Upper lobe of left lung (tissue), 6 donors: ENCODE data around the gene MAU2. TPM values are rescaled to one million over a fixed set of nuclear protein-coding genes. Genes with fewer than 3 reads are reported as not detected.

Source experiments
- ATAC-seq, 2 donors: fragments of 200-7000 bp; cut with Tn5 transposase; one replicate each; pipeline ENCODE4 v1.9.1; 2022; ENCODE audit warnings: mild to moderate bottlenecking in 2 of 2, moderate library complexity in 2 of 2; ENCODE audit not compliant: low FRiP score in 2 of 2
- DNase-seq, 2 donors: peaks; one replicate each; pipeline ENCODE4 v3.0.0-alpha.2; 2019 to 2020
- H3K27ac ChIP-seq, 4 donors: fragments of 200-600 bp; sonication (generic); one replicate each; pipeline ENCODE4 v1.5.1; 2016 to 2019
- H3K27me3 ChIP-seq, 4 donors: fragments of 200-600 bp; sonication (generic); one replicate each; pipeline ENCODE4 v1.5.1; 2017 to 2019
- H3K36me3 ChIP-seq, 4 donors: fragments of 200-600 bp; sonication (generic); one replicate each; pipeline ENCODE4 v1.5.1; 2016 to 2019
- H3K4me1 ChIP-seq, 4 donors: fragments of 200-600 bp; sonication (generic); one replicate each; pipeline ENCODE4 v1.5.1; 2018 to 2019
- H3K4me3 ChIP-seq, 4 donors: fragments of 200-600 bp; sonication (generic); one replicate each; pipeline ENCODE4 v1.5.1; 2017 to 2019; ENCODE audit warnings: mild to moderate bottlenecking in 2 of 4, moderate library complexity in 1 of 4
- H3K9me3 ChIP-seq, 4 donors: fragments of 200-600 bp; sonication (generic); one replicate each; pipeline ENCODE4 v1.5.1; 2018 to 2019
- EP300 ChIP-seq, 4 donors: sonication (generic); formaldehyde crosslinking; IDR thresholded peaks; one replicate each; pipeline ENCODE4 v1.5.1; 2017; ENCODE audit warnings: antibody characterized with exemption in 4 of 4, control low read depth in 2 of 4
- POLR2A ChIP-seq, 4 donors: fragments of 450-650 bp; IDR thresholded peaks; one replicate each; pipeline ENCODE4 v1.5.1; 2016 to 2017; ENCODE audit warnings: antibody characterized with exemption in 4 of 4, mild to moderate bottlenecking in 2 of 4
- POLR2AphosphoS5 ChIP-seq, 2 donors: sonication (generic); formaldehyde crosslinking; IDR thresholded peaks; one replicate each; pipeline ENCODE4 v1.5.1; 2017; ENCODE audit warnings: antibody characterized with exemption in 2 of 2
- WGBS, 2 donors: methylation state at CpG; one replicate each; pipeline ENCODE4 v1.1.5; 2017 to 2018; 5-methylcytosine and 5-hydroxymethylcytosine counted together
- total RNA-seq, 6 donors: library from RNA; depleted of rRNA in 4 of 6; stranded (reverse); fragments of >200 nt in 4 of 6; gene quantifications; one replicate each; pipeline versions ENCODE4 v1.1.0 to v1.2.1, GENCODE V29; 2016 to 2021
- TF ChIP-seq, protein P1 (sequence below), 6 experiments: fragments of 450-650 bp in 4 of 6; fragments of 200-600 bp in 2 of 6; sonication (generic) in 2 of 6; IDR thresholded peaks; one replicate each; pipeline ENCODE4 v1.5.1; 2016 to 2019; ENCODE audit warnings: antibody characterized with exemption in 6 of 6
- donor health status: DM: no; HTN: no; CAD: no; lungs with moderate emphysema.
- donor health status: DM: no; HTN: yes; CAD: no; lungs with severe emphysema.

Gene MAU2
- total RNA-seq, 6 donors from 2014 or later, result 42.3 to 166 (median 64.2) TPM

GRCh38 chr19:19280561-19280960, 40.1 kb upstream of the MAU2 start:
- Histone ChIP-seq H3K9me3 (no peaks in the 10 kb centered on the region), H3K4me3 (no peak overlapping the region), H3K36me3 (peaks cover 6 to 93% (median 82%) of the 10 kb centered on the region in 4 donors), H3K27me3 (no peaks in the 10 kb centered on the region), H3K4me1 (no peaks in the 10 kb centered on the region), H3K27ac (no peak overlapping the region)
- DNase-seq, result no peak
- no peak for ATAC-seq
- TF ChIP-seq POLR2AphosphoS5 (IDR thresholded peaks at IDR 0.05), result no peak
- TF ChIP-seq, protein P1, sequence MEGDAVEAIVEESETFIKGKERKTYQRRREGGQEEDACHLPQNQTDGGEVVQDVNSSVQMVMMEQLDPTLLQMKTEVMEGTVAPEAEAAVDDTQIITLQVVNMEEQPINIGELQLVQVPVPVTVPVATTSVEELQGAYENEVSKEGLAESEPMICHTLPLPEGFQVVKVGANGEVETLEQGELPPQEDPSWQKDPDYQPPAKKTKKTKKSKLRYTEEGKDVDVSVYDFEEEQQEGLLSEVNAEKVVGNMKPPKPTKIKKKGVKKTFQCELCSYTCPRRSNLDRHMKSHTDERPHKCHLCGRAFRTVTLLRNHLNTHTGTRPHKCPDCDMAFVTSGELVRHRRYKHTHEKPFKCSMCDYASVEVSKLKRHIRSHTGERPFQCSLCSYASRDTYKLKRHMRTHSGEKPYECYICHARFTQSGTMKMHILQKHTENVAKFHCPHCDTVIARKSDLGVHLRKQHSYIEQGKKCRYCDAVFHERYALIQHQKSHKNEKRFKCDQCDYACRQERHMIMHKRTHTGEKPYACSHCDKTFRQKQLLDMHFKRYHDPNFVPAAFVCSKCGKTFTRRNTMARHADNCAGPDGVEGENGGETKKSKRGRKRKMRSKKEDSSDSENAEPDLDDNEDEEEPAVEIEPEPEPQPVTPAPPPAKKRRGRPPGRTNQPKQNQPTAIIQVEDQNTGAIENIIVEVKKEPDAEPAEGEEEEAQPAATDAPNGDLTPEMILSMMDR (IDR thresholded peaks at IDR 0.05), result no peak
- TF ChIP-seq EP300 (IDR thresholded peaks at IDR 0.05), result no peak
- no peak for TF ChIP-seq POLR2A (IDR thresholded peaks at IDR 0.05)
- WGBS, 2 donors, result 86 to 95% methylated on average over 13 to 16 of the region's 16 CpGs

GRCh38 chr19:19285686-19286085, 34.9 kb upstream of the MAU2 start:
- Histone ChIP-seq H3K4me1 (no peaks in the 10 kb centered on the region), H3K36me3 (peaks cover 0 to 90% (median 68%) of the 10 kb centered on the region in 4 donors), H3K4me3 (no peak overlapping the region), H3K9me3 (no peaks in the 10 kb centered on the region), H3K27me3 (no peaks in the 10 kb centered on the region), H3K27ac (no peak overlapping the region)
- DNase-seq, result no peak
- 94 to 96% methylated on average over 10 of the region's 10 CpGs for WGBS, 2 donors
- ATAC-seq, result no peak
- TF ChIP-seq POLR2A (IDR thresholded peaks at IDR 0.05) (no peak), POLR2AphosphoS5 (IDR thresholded peaks at IDR 0.05) (no peak), EP300 (IDR thresholded peaks at IDR 0.05) (no peak)
- TF ChIP-seq, protein P1 (IDR thresholded peaks at IDR 0.05), result no peak

DNA sequence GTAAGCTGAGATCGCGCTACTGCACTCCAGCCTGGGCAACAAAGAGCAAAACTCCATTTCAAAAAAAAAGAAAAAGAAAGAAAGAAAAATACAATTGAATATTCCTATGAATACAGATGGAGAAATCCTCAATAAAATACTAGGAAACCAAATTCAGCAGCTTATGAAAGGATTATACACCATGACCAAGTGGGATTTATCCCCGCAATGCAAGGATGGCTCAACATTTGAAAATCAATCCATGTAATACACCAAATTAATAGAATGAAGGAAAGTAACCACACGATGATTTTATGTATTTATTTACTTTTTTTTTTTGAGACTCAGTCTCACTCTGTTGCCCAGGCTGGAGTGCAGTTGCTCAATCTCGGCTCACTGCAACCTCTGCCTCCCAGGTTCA, 28.0 kb upstream of the MAU2 start:
- Histone ChIP-seq H3K4me3 (no peak overlapping the region), H3K27me3 (no peaks in the 10 kb centered on the region), H3K9me3 (no peaks in the 10 kb centered on the region), H3K4me1 (no peaks in the 10 kb centered on the region), H3K27ac (no peak overlapping the region), H3K36me3 (peaks cover 17 to 80% (median 50%) of the 10 kb centered on the region in 4 donors)
- DNase-seq (no peak), ATAC-seq (no peak)
- 97 to 98% methylated on average over 5 of the region's 5 CpGs for WGBS, 2 donors
- TF ChIP-seq EP300 (IDR thresholded peaks at IDR 0.05), result no peak
- TF ChIP-seq, protein P1 (IDR thresholded peaks at IDR 0.05), result no peak
- no peak for TF ChIP-seq POLR2A (IDR thresholded peaks at IDR 0.05)
- no peak for TF ChIP-seq POLR2AphosphoS5 (IDR thresholded peaks at IDR 0.05)

DNA sequence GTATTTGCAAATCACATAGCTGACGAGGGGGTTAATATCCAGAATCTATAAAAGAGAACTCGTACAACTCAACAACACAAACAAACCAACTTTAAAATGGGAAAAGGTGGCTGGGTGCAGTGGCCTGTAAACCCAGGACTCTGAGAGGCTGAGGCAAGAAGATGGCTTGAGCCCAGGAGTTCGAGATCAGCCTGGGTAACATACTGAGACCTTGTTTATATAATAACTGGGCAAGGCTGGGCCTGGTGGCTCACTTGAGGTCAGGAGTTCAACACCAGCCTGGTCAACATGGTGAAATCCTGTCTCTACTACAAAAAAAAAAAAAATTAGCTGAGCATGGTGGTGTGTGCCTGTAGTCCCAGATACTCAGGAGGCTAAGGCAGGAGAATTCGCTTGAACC, 25.7 kb upstream of the MAU2 start:
- Histone ChIP-seq H3K27ac (no peak overlapping the region), H3K27me3 (no peaks in the 10 kb centered on the region), H3K36me3 (peaks cover 17 to 66% (median 40%) of the 10 kb centered on the region in 4 donors), H3K4me3 (no peak overlapping the region), H3K9me3 (no peaks in the 10 kb centered on the region), H3K4me1 (no peaks in the 10 kb centered on the region)
- WGBS, 2 donors, result 88 to 93% methylated on average over 4 of the region's 4 CpGs
- no peak for TF ChIP-seq POLR2A (IDR thresholded peaks at IDR 0.05)
- DNase-seq (no peak), ATAC-seq (no peak)

DNA sequence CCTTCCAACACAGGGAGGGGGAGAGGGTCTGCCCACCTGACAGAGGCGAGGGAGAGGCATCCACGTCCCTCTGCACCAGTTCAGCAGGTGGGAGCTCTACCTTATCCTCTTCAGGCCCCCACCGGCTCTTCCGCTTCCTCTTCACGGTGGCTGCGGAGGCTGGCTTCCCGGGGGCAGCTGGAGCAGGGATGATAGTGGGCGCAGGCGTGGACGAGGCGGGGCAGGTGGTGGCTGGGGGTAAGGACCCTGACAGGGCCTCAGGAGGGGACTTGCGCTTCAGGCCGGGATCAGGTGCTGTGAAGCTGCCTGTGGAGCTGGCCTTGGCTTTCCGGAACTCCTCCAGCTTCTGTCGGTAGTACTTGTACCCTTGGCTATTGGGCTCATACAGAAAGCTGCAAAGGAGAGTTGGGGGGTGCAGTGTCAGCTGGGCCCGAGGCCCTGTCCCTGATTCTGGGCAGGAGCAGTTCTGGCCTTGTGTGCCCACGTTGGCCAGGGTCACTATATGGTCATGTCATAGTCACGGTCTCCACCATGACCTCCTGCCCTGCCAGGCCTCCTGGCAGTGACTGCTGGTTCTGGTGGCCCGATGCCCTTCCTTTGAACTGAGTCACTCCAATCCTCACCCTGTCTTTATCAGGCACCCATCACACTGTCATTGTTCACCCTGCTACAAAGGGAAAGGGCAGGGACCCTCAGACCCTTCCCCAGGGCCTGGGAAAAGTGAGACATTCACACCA, 23.5 kb upstream of the MAU2 start:
- Histone ChIP-seq H3K4me1 (no peaks in the 10 kb centered on the region), H3K4me3 (no peak overlapping the region), H3K9me3 (no peaks in the 10 kb centered on the region), H3K27me3 (no peaks in the 10 kb centered on the region), H3K36me3 (peaks cover 22 to 79% (median 56%) of the 10 kb centered on the region in 4 donors), H3K27ac (no peak overlapping the region)
- WGBS, 2 donors, result 88 to 89% methylated on average over 12 to 19 of the region's 19 CpGs
- ATAC-seq (no peak), DNase-seq (no peak)
- TF ChIP-seq POLR2AphosphoS5 (IDR thresholded peaks at IDR 0.05) (no peak), POLR2A (IDR thresholded peaks at IDR 0.05) (no peak), EP300 (IDR thresholded peaks at IDR 0.05) (no peak)
- TF ChIP-seq, protein P1 (IDR thresholded peaks at IDR 0.05), result no peak
